Nephron (organoid): ENCODE results near the gene PRR23E.

Experiments used
- H3K27ac Mint-ChIP-seq, 3 experiments: 2 replicates each; pipeline ENCODE4 v1.8.0; 2020; ENCODE audit warnings: mixed read lengths in 3 of 3, mild to moderate bottlenecking in 2 of 3, moderate library complexity in 1 of 3
- H3K27me3 Mint-ChIP-seq: 2 replicates; pipeline ENCODE4 v1.8.0; 2021; ENCODE audit warnings: low read depth, mild to moderate bottlenecking, moderate library complexity, mixed read lengths
- H3K36me3 Mint-ChIP-seq: 2 replicates; pipeline ENCODE4 v1.8.0; 2020; ENCODE audit warnings: low read depth, mixed read lengths
- H3K4me1 Mint-ChIP-seq: 2 replicates; pipeline ENCODE4 v1.8.0; 2020; ENCODE audit warnings: mixed read lengths
- H3K4me3 Mint-ChIP-seq, 3 experiments: 2 replicates each; pipeline ENCODE4 v1.8.0; 2020; ENCODE audit warnings: mild to moderate bottlenecking in 3 of 3, mixed read lengths in 3 of 3, moderate library complexity in 2 of 3
- H3K9me3 Mint-ChIP-seq: 2 replicates; pipeline ENCODE4 v1.8.0; 2020; ENCODE audit warnings: mixed read lengths
- TF ChIP-seq, protein P1 (sequence below), 3 experiments: fragments of 200-600 bp; sonication (generic); IDR thresholded peaks; one replicate each; pipeline ENCODE4 v1.5.0; 2021; ENCODE audit warnings: antibody characterized with exemption in 3 of 3; ENCODE audit not compliant: unreplicated experiment in 3 of 3

The PRR23E gene

DNA sequence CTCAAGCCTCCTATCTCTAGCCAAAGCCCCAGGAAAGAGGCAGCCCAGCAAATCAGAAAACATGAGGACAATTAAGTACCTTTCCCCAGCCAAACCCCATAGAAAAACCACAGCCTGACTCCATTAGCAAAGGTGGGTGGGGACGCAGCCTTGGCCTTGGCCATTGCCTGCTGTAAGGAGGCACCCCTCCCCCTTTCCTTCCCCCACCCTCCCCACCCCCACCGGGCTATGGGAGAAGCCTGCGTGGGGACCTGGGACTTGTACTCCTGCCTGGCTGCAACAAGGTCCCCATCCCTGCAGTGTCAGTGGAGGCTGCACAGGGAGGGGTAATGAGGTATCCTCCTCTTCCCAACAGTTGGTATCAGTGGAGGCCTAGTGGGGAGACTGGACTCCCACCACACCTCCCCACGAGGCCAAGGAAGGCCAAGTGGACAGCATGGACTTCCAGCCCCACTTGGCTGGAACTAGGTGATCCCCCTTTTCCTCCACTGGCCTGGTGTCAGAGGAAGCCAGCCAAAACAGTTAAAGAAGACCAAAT lies 20.5 kb downstream of the PRR23E start:
- H3K4me3 Mint-ChIP-seq: no peak overlapping the region
- TF ChIP-seq, protein P1, sequence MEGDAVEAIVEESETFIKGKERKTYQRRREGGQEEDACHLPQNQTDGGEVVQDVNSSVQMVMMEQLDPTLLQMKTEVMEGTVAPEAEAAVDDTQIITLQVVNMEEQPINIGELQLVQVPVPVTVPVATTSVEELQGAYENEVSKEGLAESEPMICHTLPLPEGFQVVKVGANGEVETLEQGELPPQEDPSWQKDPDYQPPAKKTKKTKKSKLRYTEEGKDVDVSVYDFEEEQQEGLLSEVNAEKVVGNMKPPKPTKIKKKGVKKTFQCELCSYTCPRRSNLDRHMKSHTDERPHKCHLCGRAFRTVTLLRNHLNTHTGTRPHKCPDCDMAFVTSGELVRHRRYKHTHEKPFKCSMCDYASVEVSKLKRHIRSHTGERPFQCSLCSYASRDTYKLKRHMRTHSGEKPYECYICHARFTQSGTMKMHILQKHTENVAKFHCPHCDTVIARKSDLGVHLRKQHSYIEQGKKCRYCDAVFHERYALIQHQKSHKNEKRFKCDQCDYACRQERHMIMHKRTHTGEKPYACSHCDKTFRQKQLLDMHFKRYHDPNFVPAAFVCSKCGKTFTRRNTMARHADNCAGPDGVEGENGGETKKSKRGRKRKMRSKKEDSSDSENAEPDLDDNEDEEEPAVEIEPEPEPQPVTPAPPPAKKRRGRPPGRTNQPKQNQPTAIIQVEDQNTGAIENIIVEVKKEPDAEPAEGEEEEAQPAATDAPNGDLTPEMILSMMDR (IDR thresholded peaks at IDR 0.05; ENCODE audit: unreplicated experiment in 3 of 3): no peak
- H3K36me3 Mint-ChIP-seq: no peaks in the 10 kb centered on the region
- H3K27me3 Mint-ChIP-seq: peaks cover 19% of the 10 kb centered on the region
- no peak overlapping the region for H3K27ac Mint-ChIP-seq
- H3K4me1 Mint-ChIP-seq: no peaks in the 10 kb centered on the region
- no peaks in the 10 kb centered on the region for H3K9me3 Mint-ChIP-seq

GRCh38 chr3:127214975-127215374 lies 22.0 kb downstream of the PRR23E start:
- peaks cover 13% of the 10 kb centered on the region for H3K27me3 Mint-ChIP-seq
- no peak overlapping the region for H3K4me3 Mint-ChIP-seq
- no peaks in the 10 kb centered on the region for H3K9me3 Mint-ChIP-seq
- TF ChIP-seq, protein P1 (IDR thresholded peaks at IDR 0.05; ENCODE audit: unreplicated experiment in 3 of 3): no peak
- H3K36me3 Mint-ChIP-seq: no peaks in the 10 kb centered on the region
- no peaks in the 10 kb centered on the region for H3K4me1 Mint-ChIP-seq
- H3K27ac Mint-ChIP-seq: no peak overlapping the region

DNA sequence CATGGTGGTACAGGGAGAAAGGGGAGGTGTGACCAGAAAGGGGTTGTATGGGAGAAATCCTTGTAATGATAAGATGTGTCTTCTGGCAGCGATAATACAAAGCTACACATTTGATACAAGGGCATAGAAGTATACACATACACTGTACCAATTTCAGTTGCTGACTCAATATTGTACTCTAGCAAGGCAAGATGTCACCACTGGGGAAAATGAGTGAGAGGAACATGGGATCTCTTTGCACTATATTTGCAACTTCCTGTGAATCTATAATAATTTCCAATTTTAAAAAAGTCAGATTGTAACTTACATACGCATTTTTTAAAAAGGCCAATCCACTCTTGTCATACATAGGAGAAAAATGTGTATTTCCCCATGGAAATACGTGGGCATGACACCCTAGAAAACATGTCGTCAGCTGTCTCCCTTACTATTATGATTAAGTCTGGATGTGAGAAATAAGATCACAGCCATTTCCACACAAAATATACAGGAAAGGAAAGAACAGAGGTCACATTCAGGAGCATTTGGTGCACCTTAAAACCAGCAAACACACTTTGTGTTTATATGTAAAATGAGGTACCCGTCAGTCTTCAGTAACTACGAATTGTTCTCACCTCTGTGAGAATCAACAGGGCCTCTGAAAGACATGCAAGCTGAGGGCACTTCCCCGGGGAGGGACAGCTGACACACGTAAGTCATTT lies 22.9 kb downstream of the PRR23E start:
- TF ChIP-seq, protein P1 (IDR thresholded peaks at IDR 0.05; ENCODE audit: unreplicated experiment in 3 of 3): no peak
- Mint-ChIP-seq H3K4me1 (peaks cover 7% of the 10 kb centered on the region), H3K36me3 (no peaks in the 10 kb centered on the region), H3K4me3 (no peak overlapping the region), H3K27me3 (peaks cover 16% of the 10 kb centered on the region), H3K27ac (no peak overlapping the region), H3K9me3 (no peaks in the 10 kb centered on the region)

DNA sequence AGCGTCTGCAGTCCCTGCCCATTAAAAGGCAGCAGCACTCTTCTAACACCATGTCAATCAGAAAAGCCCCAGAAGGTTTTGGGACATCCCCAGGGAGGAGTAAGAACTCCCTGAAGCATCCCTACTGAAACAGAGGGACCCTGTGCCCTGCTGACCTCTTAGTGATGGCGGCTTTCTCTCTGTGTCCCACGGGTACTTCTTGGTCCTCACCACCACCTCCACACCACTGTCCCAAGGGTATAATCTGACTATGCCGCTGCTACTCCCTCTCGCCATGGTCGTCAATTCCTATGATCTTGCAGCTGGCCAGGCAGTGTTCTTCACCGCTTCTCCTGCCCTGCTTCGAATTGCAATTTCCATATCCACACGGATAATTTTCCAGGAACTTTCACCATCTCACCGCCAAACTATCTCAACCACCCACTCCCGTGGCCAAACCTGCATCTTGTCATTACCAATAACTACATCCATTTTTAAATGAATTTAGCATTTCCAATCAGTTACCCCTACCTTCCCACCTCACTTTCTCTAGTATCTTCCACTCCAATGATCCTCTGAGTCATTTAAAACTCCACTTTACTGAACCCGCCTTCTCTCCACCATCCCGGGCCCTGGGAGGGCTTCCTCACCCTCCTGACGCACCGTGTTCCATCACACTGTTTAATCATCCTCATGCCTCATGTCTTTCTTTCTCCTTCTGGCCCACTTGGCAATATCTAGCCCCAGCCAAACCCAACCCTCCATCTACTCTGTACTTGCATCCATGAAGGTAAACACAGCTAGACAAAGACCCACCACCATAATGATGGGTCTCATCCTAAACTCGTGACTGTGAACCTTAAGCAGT lies 23.7 kb downstream of the PRR23E start:
- Mint-ChIP-seq H3K27me3 (peaks cover 18% of the 10 kb centered on the region), H3K4me3 (no peak overlapping the region), H3K4me1 (peaks cover 8% of the 10 kb centered on the region), H3K9me3 (no peaks in the 10 kb centered on the region), H3K36me3 (no peaks in the 10 kb centered on the region), H3K27ac (no peak overlapping the region)
- TF ChIP-seq, protein P1 (IDR thresholded peaks at IDR 0.05; ENCODE audit: unreplicated experiment in 3 of 3): no peak

- TF ChIP-seq, protein P1 (IDR thresholded peaks at IDR 0.05; ENCODE audit: unreplicated experiment in 3 of 3): no peak
- no peaks in the 10 kb centered on the region for H3K9me3 Mint-ChIP-seq
- H3K27ac Mint-ChIP-seq: no peak overlapping the region
- no peak overlapping the region for H3K4me3 Mint-ChIP-seq
- H3K4me1 Mint-ChIP-seq: peaks cover 8% of the 10 kb centered on the region
- H3K36me3 Mint-ChIP-seq: no peaks in the 10 kb centered on the region
- peaks cover 14% of the 10 kb centered on the region for H3K27me3 Mint-ChIP-seq
These were observed 24.9 kb downstream of the PRR23E start for GRCh38 chr3:127217596-127218453.
